ENCODE measurements around the gene RAPGEF2. TPM values are rescaled to one million over a fixed set of nuclear protein-coding genes. Genes with fewer than 3 reads are reported as not detected.

RAPGEF2 gene
- total RNA-seq, 1 experiment from 2014 or later = 37.1 TPM

DNA sequence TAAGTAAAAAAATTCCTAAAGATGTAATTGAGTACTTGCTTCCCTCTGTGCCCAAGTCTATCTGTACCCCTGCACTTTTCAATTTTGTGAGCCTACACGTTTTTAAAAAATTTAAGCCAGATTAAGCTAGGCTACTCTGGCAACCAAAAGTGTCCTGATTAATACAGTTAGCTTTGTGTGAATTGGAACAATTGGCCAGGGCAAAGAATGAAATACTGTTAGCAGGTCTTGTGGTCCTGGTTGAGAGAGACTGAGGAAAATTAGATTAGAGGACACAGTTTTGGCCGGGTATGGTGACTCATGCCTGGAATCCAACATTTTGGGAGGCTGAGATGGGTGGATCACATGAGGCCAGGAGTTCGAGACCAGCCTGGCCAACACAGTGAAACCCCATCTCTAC is 293.3 kb downstream of the RAPGEF2 start:
- Histone ChIP-seq H3K56ac (ENCODE audit: insufficient read length, low read depth, low read length) (no peak overlapping the region), H3K9me3 (ENCODE audit: control insufficient read depth, low read depth, low read length) (no peaks in the 10 kb centered on the region), H2BK5ac (ENCODE audit: insufficient read length, low read length) (no peak overlapping the region), H3K18ac (ENCODE audit: insufficient read length, low read depth, low read length) (no peak overlapping the region), H4K5ac (ENCODE audit: insufficient read length, low read depth, low read length) (no peak overlapping the region), H2AK5ac (ENCODE audit: insufficient read length, low read length) (no peak overlapping the region), H2BK12ac (ENCODE audit: insufficient read length, low read depth, low read length) (no peak overlapping the region), H3K79me1 (ENCODE audit: insufficient read depth, low read depth, low read length, poor library complexity, severe bottlenecking) (no peaks in the 10 kb centered on the region), H3K79me2 (ENCODE audit: insufficient read depth, low read length) (no peaks in the 10 kb centered on the region), H2AFZ (ENCODE audit: low read length) (no peak overlapping the region), H3K9ac (ENCODE audit: extremely low read depth, insufficient read length, low read length) (no peak overlapping the region), H4K91ac (ENCODE audit: insufficient read length, low read depth, low read length) (no peak overlapping the region), H2BK20ac (ENCODE audit: low read depth, low read length, poor library complexity, severe bottlenecking) (no peak overlapping the region), H3T11ph (ENCODE audit: low read length) (no peak overlapping the region), H3K27ac (ENCODE audit: insufficient read length, low read depth, low read length) (no peak overlapping the region), H2BK15ac (ENCODE audit: low read depth, low read length) (no peak overlapping the region), H3K4me2 (ENCODE audit: insufficient read depth, insufficient read length, low read length) (no peak overlapping the region), H3K23ac (ENCODE audit: insufficient read length, low read depth, low read length) (no peak overlapping the region), H3K23me2 (ENCODE audit: insufficient read length, low read depth, low read length, poor library complexity, severe bottlenecking) (no peaks in the 10 kb centered on the region), H2BK120ac (ENCODE audit: low read depth, low read length, poor library complexity, severe bottlenecking) (no peak overlapping the region), H3K4me1 (ENCODE audit: insufficient read depth, low read length) (no peaks in the 10 kb centered on the region), H4K8ac (replicated peaks; ENCODE audit: insufficient read length, low read depth, low read length) (no peak overlapping the region), H3K27me3 (ENCODE audit: insufficient read depth, low read length) (no peaks in the 10 kb centered on the region), H4K20me1 (ENCODE audit: control insufficient read depth, insufficient read depth, insufficient read length) (no peaks in the 10 kb centered on the region), H3K4ac (ENCODE audit: low read depth, low read length) (no peak overlapping the region), H3K14ac (ENCODE audit: insufficient read depth, low read length) (no peak overlapping the region)
- H3K4me1 Mint-ChIP-seq = no peaks in the 10 kb centered on the region
- no peak overlapping the region for H3K4me3 Mint-ChIP-seq
- H3K9me3 Mint-ChIP-seq = no peaks in the 10 kb centered on the region
- no CpG with 5 or more reads among the region's 3 CpGs for WGBS (ENCODE audit: extremely low coverage, insufficient read length, low lambda C conversion rate)
- H3K27ac Mint-ChIP-seq = no peak overlapping the region
- TF ChIP-seq, protein P1, sequence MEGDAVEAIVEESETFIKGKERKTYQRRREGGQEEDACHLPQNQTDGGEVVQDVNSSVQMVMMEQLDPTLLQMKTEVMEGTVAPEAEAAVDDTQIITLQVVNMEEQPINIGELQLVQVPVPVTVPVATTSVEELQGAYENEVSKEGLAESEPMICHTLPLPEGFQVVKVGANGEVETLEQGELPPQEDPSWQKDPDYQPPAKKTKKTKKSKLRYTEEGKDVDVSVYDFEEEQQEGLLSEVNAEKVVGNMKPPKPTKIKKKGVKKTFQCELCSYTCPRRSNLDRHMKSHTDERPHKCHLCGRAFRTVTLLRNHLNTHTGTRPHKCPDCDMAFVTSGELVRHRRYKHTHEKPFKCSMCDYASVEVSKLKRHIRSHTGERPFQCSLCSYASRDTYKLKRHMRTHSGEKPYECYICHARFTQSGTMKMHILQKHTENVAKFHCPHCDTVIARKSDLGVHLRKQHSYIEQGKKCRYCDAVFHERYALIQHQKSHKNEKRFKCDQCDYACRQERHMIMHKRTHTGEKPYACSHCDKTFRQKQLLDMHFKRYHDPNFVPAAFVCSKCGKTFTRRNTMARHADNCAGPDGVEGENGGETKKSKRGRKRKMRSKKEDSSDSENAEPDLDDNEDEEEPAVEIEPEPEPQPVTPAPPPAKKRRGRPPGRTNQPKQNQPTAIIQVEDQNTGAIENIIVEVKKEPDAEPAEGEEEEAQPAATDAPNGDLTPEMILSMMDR (conservative IDR thresholded peaks at IDR 0.05) = no peak
- H3K27me3 Mint-ChIP-seq (ENCODE audit: low read depth) = peaks cover 26% of the 10 kb centered on the region
- no peak for DNase-seq
- H3K36me3 Mint-ChIP-seq (ENCODE audit: insufficient read depth in 1 of 3, low read depth in 3 of 3) = no peaks in the 10 kb centered on the region
